NCI-H146 (cell line): ENCODE results near the gene TBC1D14.

Experiments
- DNase-seq: peaks from one replicate; lab custom pipeline; 2025; lab: John Stamatoyannopoulos, UW

Gene TBC1D14

GRCh38 chr4:7023486-7023885 is 113.9 kb downstream of the TBC1D14 start:
- DNase-seq: no peak

DNA sequence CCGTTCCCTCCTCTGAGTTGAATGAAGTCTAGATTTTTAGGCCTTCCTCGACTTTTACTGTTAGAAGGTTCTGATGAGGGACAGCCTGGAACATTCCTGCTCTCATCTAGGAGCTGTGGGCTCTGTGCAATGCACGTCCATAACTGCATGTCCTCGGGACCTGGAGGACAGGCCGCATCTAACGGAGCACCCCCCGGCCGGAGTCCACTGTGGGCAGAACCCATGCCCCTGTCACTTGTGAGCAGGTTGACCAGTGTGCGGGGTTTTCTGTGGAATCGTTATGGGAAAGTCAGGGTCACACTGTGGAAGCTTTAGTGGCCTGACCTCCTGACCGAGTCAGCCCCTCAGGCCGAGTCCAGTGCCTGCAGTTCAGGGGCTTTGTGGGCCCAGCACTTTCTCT is 114.3 kb downstream of the TBC1D14 start:
- no peak for DNase-seq

DNA sequence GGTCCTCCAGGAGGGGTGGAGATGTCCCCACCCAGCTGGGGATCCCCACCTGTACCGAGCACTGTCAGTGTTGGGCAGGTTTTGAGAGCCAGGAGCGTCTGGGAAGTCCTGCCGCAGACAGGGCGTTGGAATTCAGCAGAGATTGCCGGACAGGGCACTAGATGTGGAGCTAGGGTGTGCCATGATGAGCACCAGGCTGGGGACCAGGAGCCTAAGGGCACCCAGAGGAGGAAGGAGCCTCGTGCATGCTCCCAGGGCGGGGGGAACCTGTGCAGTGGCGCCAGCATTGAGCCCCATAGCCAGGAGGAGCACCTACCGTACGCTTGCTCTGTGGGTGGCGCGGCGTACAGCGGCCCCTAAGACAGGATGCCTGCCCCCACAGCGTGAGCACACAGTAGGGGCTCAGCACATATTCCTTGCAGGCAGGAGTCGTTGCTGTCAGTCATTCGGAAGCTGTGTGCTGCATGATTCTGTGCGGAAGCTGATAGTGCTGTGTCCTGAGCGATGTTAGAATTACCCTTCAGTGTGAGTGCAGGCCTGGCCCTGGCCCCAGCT is 114.8 kb downstream of the TBC1D14 start:
- DNase-seq: no peak

GRCh38 chr4:7025040-7025602 is 115.5 kb downstream of the TBC1D14 start:
- DNase-seq: no peak

- DNase-seq: no peak
Observed at GRCh38 chr4:7026107-7026506, 116.5 kb downstream of the TBC1D14 start.

DNA sequence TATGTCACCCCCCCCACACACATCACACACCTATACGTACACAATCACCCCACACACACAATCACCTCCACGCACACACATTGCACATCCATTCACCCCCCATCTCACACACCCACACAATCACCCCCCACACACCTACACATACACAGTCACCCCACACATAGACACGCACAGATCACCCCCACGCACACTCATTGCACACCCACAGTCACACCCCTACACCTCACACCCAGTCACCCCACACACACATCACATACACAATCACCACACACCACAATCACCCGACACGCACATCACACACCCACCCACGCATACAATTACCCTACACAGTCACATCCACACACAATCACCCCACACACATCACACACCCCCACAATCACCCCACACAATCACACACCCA is 117.7 kb downstream of the TBC1D14 start:
- DNase-seq: no peak

DNA sequence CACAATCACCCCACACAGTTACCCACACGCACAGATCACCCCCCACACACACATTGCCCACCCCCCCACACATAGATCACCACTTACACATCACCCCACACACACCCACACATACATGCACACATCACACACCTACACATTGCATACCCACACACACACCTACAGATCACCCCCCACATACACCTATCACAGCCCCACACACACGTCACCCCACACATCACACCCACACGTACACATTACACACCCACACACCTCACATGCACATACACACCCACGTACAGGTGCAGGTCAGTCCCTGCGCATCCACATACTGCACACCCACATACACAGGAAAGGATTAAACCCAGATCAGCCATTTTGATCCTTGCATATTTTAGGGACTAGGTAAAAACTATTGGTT is 118.3 kb downstream of the TBC1D14 start:
- DNase-seq: no peak

GRCh38 chr4:7029212-7029611 is 119.6 kb downstream of the TBC1D14 start:
- no peak for DNase-seq

- DNase-seq: no peak
Observed at GRCh38 chr4:7029921-7030320, 120.3 kb downstream of the TBC1D14 start.

DNA sequence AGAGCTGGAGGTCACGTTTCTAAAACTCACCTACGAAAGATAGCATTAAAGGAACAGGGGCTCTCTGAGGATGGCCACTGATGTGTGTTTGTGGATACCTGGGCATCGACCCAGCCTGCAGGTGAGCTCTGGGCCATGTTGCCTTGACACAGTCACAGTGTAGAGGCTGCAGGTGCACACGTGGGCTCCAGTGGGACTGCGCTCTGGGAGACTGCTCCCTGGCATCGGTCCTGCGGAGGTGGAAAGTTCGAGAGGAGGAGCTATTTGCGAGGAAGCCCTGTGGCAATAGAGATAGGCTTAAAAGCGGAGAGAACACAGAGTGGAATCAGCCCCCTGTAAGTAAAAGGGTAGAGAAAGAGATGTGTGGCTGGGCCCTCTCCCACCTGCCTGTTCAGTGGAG is 121.2 kb downstream of the TBC1D14 start:
- no peak for DNase-seq

DNA sequence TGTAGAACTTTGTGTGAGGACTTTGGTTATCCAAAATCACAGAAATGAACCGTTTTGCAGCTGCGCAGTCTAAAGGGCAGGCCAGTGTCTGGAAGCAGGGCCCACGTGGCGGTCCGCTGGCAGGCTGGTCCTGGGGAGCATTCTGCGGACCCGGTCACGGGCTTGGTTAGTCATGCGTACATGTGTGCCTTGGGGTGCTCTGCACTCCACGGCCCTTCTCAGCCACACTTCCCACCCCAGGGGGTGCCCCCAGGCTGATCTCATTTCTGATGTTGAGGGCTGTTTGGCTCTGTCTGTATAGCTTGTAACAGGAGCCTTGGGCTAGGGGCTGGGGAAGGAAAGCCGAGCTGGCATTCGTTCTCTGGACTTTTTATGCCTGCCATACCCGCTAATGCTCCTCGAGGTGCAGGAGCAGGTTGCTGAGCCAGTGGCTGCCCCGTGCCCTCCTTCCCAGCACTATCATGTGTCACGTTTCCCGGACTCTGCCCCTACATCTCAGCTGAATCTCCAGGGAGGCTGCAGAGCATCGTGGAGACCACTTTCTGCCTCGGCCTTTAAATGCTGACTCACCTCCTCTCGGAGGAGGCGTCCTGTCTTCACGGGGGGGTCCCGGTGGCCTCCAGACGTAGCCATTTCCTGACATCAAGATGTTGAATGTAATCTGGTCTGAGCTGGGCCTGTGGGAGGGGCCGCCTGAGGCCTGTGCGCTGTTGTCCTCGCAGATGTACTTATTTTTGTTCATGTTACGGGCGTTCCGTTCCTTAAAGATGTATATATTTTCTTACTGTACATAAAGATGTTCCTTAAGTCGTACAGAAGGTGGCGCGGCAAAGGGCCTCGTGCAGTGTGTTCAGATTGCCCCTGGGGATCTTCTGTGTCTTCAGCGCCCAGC is 122.2 kb downstream of the TBC1D14 start:
- DNase-seq: no peak

DNA sequence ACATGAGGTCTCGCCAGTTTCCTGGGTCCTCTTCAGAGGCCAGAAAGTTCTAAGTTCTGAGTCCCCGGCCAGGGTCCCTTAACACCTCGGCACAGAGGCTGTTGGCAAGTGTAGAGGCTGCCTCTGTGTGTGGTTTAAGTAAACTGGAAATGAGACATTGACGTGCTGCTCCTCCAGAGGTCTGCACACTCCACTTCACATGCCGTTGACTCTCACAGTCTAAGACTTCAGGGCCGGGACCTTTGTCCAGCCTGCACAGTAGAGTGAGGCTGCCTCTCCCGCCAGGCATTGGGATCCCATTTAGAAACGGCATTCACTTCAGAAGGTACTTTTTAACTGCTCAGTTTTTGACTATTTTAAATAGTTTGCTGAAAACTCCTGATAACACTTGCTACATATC is 123.0 kb downstream of the TBC1D14 start:
- DNase-seq: no peak

- peak; percentile 40 for DNase-seq
Observed at GRCh38 chr4:7034262-7035081, 124.8 kb downstream of the TBC1D14 start.

- DNase-seq: no peak
Observed at GRCh38 chr4:7037425-7037824, 127.8 kb downstream of the TBC1D14 start.

DNA sequence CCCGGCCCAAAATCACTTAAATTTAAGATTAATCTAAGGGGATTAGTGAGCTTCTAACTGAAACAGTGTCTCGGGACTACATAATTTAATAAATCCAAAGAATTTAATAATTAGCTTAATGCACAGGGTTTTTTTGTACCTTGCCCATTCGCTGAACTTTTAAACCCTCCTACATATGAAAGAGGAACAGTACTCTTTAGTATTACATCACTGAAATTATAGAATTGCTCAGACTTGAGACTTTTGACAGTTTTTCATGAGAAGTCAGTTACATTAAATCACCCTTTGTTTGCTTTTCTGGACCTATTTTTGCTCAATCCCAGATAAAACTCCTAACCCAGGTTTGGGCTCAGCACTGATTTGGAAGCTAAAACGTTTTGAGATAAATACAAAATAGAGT is 131.1 kb downstream of the TBC1D14 start:
- DNase-seq: no peak

DNA sequence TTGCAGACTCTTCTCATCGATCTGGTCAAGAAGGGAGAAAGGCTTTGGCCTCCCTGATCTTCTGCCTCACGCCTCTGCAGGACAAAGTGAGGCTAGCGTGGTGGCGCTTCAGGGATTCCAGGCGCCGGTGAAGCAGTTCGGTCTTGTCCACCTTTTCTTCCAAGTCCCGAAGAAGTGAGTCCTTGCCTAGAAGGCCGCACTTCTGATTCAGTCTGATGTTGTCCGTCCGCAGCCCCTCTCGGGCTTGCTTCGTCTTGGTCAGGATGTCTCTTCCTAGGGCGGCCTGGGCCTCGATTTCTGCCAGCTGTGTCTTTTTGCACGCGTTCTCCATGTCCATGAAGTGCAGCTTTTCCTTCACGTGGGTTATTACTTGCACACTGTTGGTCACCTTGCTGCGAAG is 131.6 kb downstream of the TBC1D14 start:
- DNase-seq: no peak

- peak; percentile 62 for DNase-seq
Observed at GRCh38 chr4:7041801-7042502, 132.3 kb downstream of the TBC1D14 start.

DNA sequence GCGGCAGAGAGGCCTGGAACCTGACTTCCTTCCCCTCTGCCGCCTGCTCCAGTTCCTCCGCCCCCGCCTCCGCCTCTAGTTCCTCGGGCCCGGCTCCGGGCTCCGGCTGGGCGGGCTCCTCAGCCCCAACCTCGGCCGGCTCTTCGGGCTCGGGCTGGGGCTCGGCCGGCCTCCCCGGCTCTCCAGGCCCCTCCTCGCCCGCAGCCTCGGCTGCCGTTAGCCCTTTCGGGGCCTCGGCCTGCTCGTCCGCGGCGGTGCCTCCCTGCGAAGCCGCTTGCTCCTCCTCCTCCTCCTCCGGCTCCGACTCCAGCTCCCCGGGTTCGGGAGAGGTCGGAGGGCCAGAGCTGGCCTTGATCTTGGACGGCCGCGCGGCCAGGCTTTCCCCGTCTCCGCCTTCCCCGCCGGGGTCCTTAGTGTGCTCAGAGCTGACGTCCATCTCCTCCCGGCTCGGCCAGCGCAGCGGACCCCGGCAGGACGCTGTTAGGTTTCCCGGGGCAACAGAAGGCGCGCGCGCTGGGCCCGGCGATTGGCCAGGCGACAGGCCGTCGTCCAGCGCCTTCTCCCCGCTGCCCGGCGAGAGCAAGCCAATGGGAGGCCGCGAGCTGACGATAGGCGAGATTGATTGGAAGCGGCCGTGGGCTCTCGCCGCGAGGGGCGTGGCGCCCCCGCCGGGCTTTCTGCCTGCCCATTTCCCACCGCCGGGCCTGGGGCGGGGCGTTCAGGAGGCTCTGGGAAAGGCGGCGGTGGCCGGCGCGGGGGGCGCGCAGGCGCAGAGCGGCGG is 133.1 kb downstream of the TBC1D14 start:
- DNase-seq: peak; percentile 98

DNA sequence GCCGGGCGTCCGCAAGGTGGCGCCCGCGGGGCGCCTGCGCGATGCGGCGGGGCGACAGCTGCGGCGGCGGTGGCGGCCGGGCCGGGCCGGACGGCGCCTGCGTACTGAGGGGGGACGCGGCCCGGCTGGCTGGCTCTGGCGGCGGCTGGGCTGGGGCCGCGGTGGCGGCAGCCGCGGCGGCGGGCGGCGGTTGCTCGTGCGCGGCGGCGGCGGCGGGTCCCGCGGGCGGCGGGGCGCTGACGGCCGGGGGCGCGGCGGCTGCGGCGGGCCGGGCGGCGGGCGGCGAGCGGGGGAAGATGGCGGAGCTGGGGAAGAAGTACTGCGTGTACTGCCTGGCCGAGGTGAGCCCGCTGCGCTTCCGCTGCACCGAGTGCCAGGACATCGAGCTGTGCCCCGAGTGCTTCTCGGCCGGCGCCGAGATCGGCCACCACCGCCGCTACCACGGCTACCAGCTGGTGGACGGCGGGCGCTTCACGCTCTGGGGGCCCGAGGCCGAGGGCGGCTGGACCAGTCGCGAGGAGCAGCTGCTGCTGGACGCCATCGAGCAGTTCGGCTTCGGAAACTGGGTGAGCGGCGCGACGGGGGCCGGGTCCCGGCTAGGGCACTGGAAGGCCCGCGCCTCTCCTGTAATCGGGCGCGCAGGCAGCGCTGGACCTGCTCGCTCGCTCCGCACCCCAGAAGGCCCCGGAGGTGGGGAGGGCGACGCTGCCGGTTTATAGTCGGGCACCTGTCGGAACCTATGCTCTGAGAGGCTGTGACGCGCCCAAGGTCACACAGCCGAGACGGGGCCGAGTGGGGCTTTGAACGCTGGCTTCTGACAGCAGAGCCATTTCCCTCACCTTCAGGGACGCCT is 133.9 kb downstream of the TBC1D14 start, which contains the start of gene TADA2B:
Gene TADA2B, plus strand, starts transcription at position 89 of the 853 bp plus-strand sequence. Its CDS starts 208 bp downstream, at position 297.
- peak; percentile 67 for DNase-seq
